SH-SY5Y (cell line): Measurements from ENCODE around the gene CACNG4.

ENCODE experiments used
- GATA2 ChIP-seq: IDR thresholded peaks from 2 replicates; pipeline ENCODE4 v1.6.1; 2011; ENCODE audit warnings: mild to moderate bottlenecking, low read depth, low read length
- GATA3 ChIP-seq: IDR thresholded peaks from 2 replicates; pipeline ENCODE4 v1.6.1; 2011; ENCODE audit warnings: low read depth, mild to moderate bottlenecking, low read length, moderate library complexity

CACNG4 gene

GRCh38 chr17:67018471-67019434 lies 54.2 kb downstream of the CACNG4 start:
- TF ChIP-seq GATA2 (no peak; the same call in 1 of the 2 replicates), GATA3 (no peak)

GRCh38 chr17:67019809-67020208 lies 55.3 kb downstream of the CACNG4 start:
- TF ChIP-seq GATA2 = no peak
- no peak for TF ChIP-seq GATA3

DNA sequence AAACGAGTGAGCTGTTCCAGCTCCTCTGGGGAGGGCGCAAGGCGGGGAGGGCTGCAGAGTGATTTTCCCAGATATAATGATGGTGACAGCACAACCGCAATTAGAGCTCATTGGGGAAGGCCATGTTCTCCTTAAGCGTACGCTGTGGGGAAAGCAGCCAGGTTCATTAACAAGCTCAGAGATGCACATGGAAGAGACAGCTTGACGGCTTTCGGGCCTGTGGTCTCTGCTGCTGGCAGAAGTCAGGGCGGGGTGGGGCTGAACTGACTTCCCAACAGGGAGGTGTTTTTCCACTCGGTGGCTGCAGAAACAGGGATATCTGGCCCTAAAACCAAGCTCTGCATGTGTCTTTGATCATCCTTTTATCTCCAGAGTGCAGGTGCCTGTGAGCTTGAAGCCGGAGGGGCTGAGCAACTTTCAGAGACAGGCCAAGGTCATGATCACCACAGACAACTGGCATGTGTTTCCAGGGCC lies 55.8 kb downstream of the CACNG4 start:
- TF ChIP-seq GATA2 (peak; percentile 93), GATA3 (no peak)

DNA sequence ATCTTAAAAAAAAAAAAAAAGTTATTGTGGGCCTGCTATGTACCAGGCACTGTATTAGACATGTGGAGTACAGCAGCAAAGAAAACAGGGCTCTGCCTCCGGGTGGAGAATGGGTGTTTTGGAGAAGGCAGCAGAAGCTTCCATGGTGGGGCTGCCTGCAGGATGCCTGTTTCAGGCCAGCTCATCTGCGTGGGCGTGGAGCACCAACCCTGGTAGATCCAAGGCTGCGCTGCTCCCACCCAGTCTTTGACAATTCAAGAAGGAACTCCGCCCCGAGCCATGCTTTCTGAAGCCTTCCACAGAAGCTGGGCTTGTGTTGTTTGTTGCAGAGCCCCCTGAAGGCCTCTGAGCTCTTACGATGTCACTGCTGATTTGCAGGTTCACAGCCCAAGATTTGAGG lies 56.7 kb downstream of the CACNG4 start:
- no peak for TF ChIP-seq GATA3
- TF ChIP-seq GATA2 = no peak

DNA sequence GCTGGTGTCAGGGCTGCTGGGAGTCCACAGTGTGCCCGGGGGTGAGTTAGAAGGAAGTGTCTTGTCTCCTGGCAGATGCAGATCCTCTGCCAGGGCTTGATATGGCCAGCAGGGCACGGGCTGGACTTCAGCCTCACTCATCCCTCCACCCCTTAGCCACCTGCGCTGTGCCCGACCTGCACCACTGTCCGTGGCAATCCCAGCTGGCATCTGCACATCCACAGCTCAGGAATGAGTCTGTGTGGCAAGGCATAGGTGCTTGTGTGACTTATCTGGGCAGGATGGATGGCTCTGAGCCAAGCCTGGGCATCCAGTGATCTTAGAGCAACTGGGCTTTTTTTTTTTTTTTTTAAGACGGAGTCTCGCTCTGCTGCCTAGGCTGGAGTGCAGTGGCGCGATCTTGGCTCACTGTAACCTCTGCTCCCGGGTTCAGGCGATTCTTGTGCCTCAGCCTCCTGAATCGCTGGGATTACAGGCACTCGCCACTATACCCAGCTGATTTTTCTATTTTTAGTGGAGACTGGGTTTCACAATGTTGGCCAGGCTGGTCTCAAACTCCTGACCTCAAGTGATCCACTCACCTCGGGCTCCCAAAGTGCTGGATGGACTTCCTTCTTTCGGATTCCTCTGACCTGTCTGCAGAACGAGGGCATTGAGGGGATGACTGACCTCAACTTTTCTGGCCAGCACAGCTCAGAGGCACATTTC lies 57.4 kb downstream of the CACNG4 start:
- TF ChIP-seq GATA3 (no peak), GATA2 (peak; percentile 34; the same call in 1 of the 2 replicates)

DNA sequence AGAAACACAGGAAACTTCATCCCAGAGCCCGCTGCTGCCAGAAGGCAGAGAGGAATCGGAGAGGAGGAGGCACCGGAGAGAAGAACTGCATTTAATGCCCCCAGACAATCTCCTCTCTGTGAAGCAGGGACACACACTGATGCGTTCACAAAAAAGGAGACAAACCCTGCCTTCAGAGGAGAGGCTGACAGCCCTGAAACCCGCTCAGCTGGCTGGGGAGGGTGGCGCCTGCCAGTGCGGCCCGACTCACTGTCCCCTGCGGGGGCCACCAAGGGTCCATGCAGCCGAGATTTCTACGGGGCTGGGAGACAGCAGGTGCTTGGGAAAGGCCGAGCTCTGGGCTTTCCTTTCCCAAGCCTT lies 57.9 kb downstream of the CACNG4 start:
- TF ChIP-seq GATA3 = no peak
- no peak for TF ChIP-seq GATA2

GRCh38 chr17:67024736-67025135 lies 60.2 kb downstream of the CACNG4 start:
- TF ChIP-seq GATA2 (no peak), GATA3 (no peak)

- no peak for TF ChIP-seq GATA2
- TF ChIP-seq GATA3 = no peak
Observed at GRCh38 chr17:67025216-67025792, 60.8 kb downstream of the CACNG4 start.

- TF ChIP-seq GATA2 (no peak), GATA3 (no peak)
Observed at GRCh38 chr17:67026341-67026740, 61.8 kb downstream of the CACNG4 start.

GRCh38 chr17:67027031-67027628 lies 62.6 kb downstream of the CACNG4 start:
- TF ChIP-seq GATA3 (no peak), GATA2 (no peak)

DNA sequence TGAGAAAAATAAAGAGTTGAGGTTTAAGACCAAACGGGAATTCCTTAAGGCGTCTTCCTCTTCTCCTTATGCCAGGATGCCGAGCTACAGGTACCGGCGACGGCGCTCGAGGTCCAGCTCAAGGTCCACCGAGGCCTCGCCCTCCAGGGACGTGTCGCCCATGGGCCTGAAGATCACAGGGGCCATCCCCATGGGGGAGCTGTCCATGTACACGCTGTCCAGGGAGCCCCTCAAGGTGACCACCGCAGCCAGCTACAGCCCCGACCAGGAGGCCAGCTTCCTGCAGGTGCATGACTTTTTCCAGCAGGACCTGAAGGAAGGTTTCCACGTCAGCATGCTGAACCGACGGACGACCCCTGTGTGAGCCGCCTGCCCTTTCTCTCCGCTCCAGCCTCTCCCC lies 66.1 kb downstream of the CACNG4 start:
- no peak for TF ChIP-seq GATA2
- TF ChIP-seq GATA3 = no peak

- TF ChIP-seq GATA2 (no peak), GATA3 (no peak)
Observed at GRCh38 chr17:67032382-67032781, 67.9 kb downstream of the CACNG4 start.

GRCh38 chr17:67032985-67033384 lies 68.5 kb downstream of the CACNG4 start:
- TF ChIP-seq GATA3 (no peak), GATA2 (no peak)

- no peak for TF ChIP-seq GATA3
- no peak for TF ChIP-seq GATA2
Observed at GRCh38 chr17:67033613-67034012, 69.1 kb downstream of the CACNG4 start.
